H1 (cell line): ENCODE results near the gene PRCD. TPM values are rescaled to one million over a fixed set of nuclear protein-coding genes. Genes with fewer than 3 reads are reported as not detected.

Experiments
- RNF2 ChIP-seq: fragments of 200-900, 300-1000 bp; sonication (generic); IDR thresholded peaks from 2 replicates; pipeline ENCODE4 v1.7.1; 2016; ENCODE audit warnings: borderline replicate concordance, low read depth, mild to moderate bottlenecking, antibody characterized with exemption, low read length; ENCODE audit not compliant: poor library complexity, severe bottlenecking; ENCODE audit errors: missing control alignments
- TEAD4 ChIP-seq: IDR thresholded peaks from 2 replicates; pipeline ENCODE4 v1.6.1; 2012; ENCODE audit warnings: low read depth, low read length, inconsistent platforms, mixed read lengths
- polyA plus RNA-seq, 7 experiments: library from polyadenylated mRNA; depleted of rRNA in 3 of 7; stranded (reverse) in 5 of 7; unstranded in 2 of 7; fragments of >200 nt in 5 of 7; fragments of 200-250 nt in 2 of 7; gene quantifications; 1 replicate in 5 of 7; 2 replicates in 1 of 7; 4 replicates in 1 of 7; pipeline versions ENCODE4 v1.2.1 to v1.2.3, GENCODE V29; 2011 to 2013; ENCODE audit warnings: missing spikeins in 2 of 7, mixed read lengths in 2 of 7
- total RNA-seq: library from RNA; stranded (reverse); fragmentation: NEBNext Ultra II Directional; extraction: Animal tissue kit (Norgen Biotek cat#: 25700); gene quantifications from 2 replicates; pipeline ENCODE4 v1.2.1, GENCODE V29; 2021
- TF ChIP-seq, protein P1 (sequence below): fragments of 300-600 bp; sonication (generic); IDR thresholded peaks from 2 replicates; pipeline ENCODE4 v1.7.1; 2012; ENCODE audit warnings: low read length, moderate library complexity, mild to moderate bottlenecking, inconsistent platforms; ENCODE audit not compliant: insufficient replicate concordance

PRCD gene
- total and polyA plus RNA-seq, 2 of the 8 experiments (the other 6 are each of a cell fraction or from before 2014, with no cell fraction given), result 0.77 to 2.1 TPM

DNA sequence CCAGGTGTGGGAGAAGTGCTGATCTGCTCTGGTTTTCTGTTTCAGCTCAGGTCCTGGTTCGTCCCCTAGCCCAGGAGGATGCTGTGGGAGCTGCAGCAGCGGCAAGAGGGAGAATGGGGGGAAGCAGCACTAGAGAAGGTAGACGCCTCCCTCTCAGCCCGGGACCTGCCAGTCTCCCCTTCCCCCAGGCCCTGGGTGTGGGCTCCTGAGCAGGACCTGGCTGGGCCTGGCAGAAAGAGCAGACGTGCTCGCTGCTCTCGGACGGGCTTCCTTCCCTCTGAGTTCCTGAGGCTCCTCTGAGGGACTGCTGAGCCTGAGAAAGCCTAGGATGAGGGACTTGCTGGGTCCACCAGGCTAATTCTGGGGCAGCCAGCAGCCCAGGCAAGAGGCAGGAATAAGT lies 3.1 kb downstream of the PRCD start (continued):
- TF ChIP-seq, protein P1, sequence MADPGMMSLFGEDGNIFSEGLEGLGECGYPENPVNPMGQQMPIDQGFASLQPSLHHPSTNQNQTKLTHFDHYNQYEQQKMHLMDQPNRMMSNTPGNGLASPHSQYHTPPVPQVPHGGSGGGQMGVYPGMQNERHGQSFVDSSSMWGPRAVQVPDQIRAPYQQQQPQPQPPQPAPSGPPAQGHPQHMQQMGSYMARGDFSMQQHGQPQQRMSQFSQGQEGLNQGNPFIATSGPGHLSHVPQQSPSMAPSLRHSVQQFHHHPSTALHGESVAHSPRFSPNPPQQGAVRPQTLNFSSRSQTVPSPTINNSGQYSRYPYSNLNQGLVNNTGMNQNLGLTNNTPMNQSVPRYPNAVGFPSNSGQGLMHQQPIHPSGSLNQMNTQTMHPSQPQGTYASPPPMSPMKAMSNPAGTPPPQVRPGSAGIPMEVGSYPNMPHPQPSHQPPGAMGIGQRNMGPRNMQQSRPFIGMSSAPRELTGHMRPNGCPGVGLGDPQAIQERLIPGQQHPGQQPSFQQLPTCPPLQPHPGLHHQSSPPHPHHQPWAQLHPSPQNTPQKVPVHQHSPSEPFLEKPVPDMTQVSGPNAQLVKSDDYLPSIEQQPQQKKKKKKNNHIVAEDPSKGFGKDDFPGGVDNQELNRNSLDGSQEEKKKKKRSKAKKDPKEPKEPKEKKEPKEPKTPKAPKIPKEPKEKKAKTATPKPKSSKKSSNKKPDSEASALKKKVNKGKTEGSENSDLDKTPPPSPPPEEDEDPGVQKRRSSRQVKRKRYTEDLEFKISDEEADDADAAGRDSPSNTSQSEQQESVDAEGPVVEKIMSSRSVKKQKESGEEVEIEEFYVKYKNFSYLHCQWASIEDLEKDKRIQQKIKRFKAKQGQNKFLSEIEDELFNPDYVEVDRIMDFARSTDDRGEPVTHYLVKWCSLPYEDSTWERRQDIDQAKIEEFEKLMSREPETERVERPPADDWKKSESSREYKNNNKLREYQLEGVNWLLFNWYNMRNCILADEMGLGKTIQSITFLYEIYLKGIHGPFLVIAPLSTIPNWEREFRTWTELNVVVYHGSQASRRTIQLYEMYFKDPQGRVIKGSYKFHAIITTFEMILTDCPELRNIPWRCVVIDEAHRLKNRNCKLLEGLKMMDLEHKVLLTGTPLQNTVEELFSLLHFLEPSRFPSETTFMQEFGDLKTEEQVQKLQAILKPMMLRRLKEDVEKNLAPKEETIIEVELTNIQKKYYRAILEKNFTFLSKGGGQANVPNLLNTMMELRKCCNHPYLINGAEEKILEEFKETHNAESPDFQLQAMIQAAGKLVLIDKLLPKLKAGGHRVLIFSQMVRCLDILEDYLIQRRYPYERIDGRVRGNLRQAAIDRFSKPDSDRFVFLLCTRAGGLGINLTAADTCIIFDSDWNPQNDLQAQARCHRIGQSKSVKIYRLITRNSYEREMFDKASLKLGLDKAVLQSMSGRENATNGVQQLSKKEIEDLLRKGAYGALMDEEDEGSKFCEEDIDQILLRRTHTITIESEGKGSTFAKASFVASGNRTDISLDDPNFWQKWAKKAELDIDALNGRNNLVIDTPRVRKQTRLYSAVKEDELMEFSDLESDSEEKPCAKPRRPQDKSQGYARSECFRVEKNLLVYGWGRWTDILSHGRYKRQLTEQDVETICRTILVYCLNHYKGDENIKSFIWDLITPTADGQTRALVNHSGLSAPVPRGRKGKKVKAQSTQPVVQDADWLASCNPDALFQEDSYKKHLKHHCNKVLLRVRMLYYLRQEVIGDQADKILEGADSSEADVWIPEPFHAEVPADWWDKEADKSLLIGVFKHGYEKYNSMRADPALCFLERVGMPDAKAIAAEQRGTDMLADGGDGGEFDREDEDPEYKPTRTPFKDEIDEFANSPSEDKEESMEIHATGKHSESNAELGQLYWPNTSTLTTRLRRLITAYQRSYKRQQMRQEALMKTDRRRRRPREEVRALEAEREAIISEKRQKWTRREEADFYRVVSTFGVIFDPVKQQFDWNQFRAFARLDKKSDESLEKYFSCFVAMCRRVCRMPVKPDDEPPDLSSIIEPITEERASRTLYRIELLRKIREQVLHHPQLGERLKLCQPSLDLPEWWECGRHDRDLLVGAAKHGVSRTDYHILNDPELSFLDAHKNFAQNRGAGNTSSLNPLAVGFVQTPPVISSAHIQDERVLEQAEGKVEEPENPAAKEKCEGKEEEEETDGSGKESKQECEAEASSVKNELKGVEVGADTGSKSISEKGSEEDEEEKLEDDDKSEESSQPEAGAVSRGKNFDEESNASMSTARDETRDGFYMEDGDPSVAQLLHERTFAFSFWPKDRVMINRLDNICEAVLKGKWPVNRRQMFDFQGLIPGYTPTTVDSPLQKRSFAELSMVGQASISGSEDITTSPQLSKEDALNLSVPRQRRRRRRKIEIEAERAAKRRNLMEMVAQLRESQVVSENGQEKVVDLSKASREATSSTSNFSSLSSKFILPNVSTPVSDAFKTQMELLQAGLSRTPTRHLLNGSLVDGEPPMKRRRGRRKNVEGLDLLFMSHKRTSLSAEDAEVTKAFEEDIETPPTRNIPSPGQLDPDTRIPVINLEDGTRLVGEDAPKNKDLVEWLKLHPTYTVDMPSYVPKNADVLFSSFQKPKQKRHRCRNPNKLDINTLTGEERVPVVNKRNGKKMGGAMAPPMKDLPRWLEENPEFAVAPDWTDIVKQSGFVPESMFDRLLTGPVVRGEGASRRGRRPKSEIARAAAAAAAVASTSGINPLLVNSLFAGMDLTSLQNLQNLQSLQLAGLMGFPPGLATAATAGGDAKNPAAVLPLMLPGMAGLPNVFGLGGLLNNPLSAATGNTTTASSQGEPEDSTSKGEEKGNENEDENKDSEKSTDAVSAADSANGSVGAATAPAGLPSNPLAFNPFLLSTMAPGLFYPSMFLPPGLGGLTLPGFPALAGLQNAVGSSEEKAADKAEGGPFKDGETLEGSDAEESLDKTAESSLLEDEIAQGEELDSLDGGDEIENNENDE, result no peak
- TF ChIP-seq TEAD4, result no peak
- TF ChIP-seq RNF2, result no peak
